ENCODE measurements around the gene FILIP1L. TPM values are rescaled to one million over a fixed set of nuclear protein-coding genes. Genes with fewer than 3 reads are reported as not detected.

FILIP1L gene
- total RNA-seq, 3 donors from 2014 or later, result 8.9 to 37.0 (median 17.1) TPM

DNA sequence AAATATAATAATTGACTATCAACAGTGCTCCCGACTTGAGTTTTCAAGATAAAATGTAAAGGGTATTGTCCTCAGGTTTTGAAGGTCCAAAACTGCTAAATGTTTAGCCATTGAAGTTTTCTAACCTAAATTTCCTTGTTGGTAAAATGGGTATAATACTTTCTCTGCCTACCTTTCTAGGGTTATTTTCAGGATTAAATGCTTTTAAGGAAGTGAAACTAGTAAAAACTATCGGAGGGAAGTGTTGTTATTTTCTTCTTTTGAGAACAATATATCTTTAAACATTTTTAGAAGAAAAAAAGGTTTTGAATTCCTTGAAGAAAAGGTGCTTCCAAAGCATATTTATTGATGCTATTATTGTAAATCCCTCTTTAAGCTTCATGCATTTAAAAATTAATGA lies 67.3 kb downstream of the FILIP1L start:
- H3K4me1 ChIP-seq (ENCODE audit: low read depth), result peaks cover 23% of the 10 kb centered on the region
- intact Hi-C loops (cut with DNase I, micrococcal nuclease), result no loop called here

DNA sequence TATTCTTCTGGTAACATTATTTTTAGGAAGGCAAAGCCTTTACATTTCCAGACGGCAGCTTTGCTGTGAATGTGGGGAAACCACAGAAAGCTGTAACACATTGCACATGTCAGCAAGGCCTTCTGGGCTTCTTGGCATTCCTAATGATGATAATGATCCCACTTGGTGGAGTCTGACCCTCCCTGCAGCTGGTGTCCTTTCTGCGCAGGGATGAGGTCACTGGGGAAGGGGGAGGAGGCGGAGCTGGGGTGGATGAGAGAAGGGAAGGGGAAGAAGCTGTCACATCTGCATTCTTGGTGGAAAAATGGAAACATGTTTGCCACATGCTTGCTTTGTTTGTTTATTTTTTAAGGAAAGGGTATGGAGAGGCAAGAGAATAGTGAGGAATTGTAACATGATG lies 68.6 kb downstream of the FILIP1L start:
- no peak overlapping the region for H3K4me3 ChIP-seq
- peaks cover 35% of the 10 kb centered on the region for H3K4me1 ChIP-seq (ENCODE audit: low read depth)
- ATAC-seq, result peak; percentile 8
- H3K9me3 ChIP-seq, result no peaks in the 10 kb centered on the region
- TF ChIP-seq, protein P1, sequence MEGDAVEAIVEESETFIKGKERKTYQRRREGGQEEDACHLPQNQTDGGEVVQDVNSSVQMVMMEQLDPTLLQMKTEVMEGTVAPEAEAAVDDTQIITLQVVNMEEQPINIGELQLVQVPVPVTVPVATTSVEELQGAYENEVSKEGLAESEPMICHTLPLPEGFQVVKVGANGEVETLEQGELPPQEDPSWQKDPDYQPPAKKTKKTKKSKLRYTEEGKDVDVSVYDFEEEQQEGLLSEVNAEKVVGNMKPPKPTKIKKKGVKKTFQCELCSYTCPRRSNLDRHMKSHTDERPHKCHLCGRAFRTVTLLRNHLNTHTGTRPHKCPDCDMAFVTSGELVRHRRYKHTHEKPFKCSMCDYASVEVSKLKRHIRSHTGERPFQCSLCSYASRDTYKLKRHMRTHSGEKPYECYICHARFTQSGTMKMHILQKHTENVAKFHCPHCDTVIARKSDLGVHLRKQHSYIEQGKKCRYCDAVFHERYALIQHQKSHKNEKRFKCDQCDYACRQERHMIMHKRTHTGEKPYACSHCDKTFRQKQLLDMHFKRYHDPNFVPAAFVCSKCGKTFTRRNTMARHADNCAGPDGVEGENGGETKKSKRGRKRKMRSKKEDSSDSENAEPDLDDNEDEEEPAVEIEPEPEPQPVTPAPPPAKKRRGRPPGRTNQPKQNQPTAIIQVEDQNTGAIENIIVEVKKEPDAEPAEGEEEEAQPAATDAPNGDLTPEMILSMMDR (IDR thresholded peaks at IDR 0.05), result no peak
- H3K36me3 ChIP-seq (ENCODE audit: low read depth), result no peaks in the 10 kb centered on the region
- intact Hi-C loops (cut with DNase I, micrococcal nuclease), result no loop called here
- peak; percentile 43 to 69 (median 60) for DNase-seq

More for the DNA sequence above, 67.3 kb downstream of the FILIP1L start:
- Histone ChIP-seq H3K4me3 (no peak overlapping the region), H3K9me3 (no peaks in the 10 kb centered on the region), H3K36me3 (ENCODE audit: low read depth) (no peaks in the 10 kb centered on the region)
- TF ChIP-seq, protein P1 (IDR thresholded peaks at IDR 0.05), result no peak
- DNase-seq (no peak), ATAC-seq (no peak)

DNA sequence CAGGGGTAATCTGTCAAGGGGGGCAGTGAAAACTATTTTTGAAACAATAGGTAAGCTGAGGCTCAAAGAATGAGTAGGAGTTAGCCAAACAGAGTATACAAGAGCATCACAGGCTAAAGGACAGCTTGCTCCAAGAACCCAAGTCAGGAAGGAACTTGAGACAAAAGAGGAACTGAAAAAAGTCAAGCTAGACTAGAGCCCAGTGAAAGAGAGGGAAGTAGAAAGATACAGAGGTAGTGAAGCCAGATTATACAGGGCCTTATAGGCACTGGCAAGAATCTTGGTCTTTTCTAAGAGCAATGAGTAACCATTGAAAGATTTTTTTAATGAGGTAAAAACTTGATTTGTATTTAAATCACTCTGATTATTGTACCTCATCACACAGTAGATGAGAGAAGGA lies 69.9 kb downstream of the FILIP1L start:
- no peaks in the 10 kb centered on the region for H3K9me3 ChIP-seq
- no peak for DNase-seq
- H3K4me1 ChIP-seq (ENCODE audit: low read depth), result peaks cover 40% of the 10 kb centered on the region
- TF ChIP-seq, protein P1 (IDR thresholded peaks at IDR 0.05), result no peak
- ATAC-seq, result no peak
- intact Hi-C loops (cut with DNase I, micrococcal nuclease), result no loop called here
- H3K4me3 ChIP-seq, result no peak overlapping the region
- no peaks in the 10 kb centered on the region for H3K36me3 ChIP-seq (ENCODE audit: low read depth)

- TF ChIP-seq, protein P1 (IDR thresholded peaks at IDR 0.05), result no peak
- Histone ChIP-seq H3K36me3 (ENCODE audit: low read depth) (no peaks in the 10 kb centered on the region), H3K4me3 (no peak overlapping the region), H3K4me1 (ENCODE audit: low read depth) (peaks cover 38% of the 10 kb centered on the region), H3K9me3 (no peaks in the 10 kb centered on the region)
- DNase-seq (no peak), ATAC-seq (no peak)
- intact Hi-C loops (cut with DNase I, micrococcal nuclease), result no loop called here
Measured at GRCh38 chr3:100043271-100043670, 71.0 kb downstream of the FILIP1L start.

DNA sequence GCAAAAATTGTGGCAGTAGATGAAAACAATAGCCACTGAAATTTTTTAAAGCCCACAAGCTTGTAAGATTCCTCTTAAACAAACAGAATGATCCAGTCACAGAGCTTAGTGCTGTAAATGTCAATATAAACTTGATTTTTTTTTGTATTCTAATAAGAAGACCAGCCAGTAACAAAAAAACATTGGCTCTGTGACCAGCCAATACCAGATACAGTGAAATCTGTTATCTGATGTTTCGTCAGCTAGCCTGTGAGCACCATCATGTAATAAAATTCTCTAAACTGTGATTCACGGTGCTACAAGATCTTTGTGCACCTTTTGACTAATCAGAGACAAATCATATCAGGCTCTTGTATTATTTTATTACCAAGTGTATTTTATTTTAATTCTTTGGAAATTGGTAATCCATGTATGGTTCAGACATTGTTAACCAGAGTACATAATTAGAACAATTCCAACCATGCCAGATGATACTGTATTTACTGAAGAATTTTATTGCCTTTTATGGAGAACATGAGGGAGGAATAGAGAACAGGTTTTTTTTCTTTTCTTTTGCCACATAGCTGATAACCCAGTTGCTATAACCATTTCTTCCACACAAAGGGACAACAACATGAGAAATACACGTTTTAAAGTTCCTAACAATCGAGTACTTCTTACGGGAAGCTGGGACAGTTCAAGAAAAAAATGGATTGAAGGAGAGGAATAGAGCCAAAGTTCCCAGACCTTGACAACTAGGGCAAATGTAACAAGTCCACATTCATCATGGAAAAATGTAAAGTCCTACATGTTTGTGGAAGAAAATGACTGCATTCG lies 71.9 kb downstream of the FILIP1L start:
- TF ChIP-seq, protein P1 (IDR thresholded peaks at IDR 0.05), result no peak
- Histone ChIP-seq H3K4me1 (ENCODE audit: low read depth) (peaks cover 30% of the 10 kb centered on the region), H3K4me3 (no peak overlapping the region), H3K9me3 (no peaks in the 10 kb centered on the region), H3K36me3 (ENCODE audit: low read depth) (no peaks in the 10 kb centered on the region)
- intact Hi-C loops (cut with DNase I, micrococcal nuclease), result no loop called here
- ATAC-seq (peak; percentile 79), DNase-seq (peak in 1 of 3 donors; percentile 34)
